ENCODE results near the gene OR4X2.

OR4X2 gene

GRCh38 chr11:48237727-48238126 lies 7.2 kb upstream of the OR4X2 start:
- H3K9me3 Mint-ChIP-seq, result peaks cover 89% of the 10 kb centered on the region
- H3K4me3 Mint-ChIP-seq, result no peak overlapping the region
- H3K36me3 Mint-ChIP-seq (ENCODE audit: low read depth), result no peaks in the 10 kb centered on the region
- no peak for DNase-seq
- H3K27me3 Mint-ChIP-seq (ENCODE audit: low read depth, poor library complexity), result peaks cover 3% of the 10 kb centered on the region
- TF ChIP-seq, protein P1, sequence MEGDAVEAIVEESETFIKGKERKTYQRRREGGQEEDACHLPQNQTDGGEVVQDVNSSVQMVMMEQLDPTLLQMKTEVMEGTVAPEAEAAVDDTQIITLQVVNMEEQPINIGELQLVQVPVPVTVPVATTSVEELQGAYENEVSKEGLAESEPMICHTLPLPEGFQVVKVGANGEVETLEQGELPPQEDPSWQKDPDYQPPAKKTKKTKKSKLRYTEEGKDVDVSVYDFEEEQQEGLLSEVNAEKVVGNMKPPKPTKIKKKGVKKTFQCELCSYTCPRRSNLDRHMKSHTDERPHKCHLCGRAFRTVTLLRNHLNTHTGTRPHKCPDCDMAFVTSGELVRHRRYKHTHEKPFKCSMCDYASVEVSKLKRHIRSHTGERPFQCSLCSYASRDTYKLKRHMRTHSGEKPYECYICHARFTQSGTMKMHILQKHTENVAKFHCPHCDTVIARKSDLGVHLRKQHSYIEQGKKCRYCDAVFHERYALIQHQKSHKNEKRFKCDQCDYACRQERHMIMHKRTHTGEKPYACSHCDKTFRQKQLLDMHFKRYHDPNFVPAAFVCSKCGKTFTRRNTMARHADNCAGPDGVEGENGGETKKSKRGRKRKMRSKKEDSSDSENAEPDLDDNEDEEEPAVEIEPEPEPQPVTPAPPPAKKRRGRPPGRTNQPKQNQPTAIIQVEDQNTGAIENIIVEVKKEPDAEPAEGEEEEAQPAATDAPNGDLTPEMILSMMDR (IDR thresholded peaks at IDR 0.05), result no peak
- no peak overlapping the region for H3K27ac Mint-ChIP-seq
- H3K4me1 Mint-ChIP-seq, result no peaks in the 10 kb centered on the region

- peaks cover 87% of the 10 kb centered on the region for H3K9me3 Mint-ChIP-seq
- TF ChIP-seq, protein P1 (IDR thresholded peaks at IDR 0.05), result no peak
- no peak overlapping the region for H3K4me3 Mint-ChIP-seq
- no peaks in the 10 kb centered on the region for H3K4me1 Mint-ChIP-seq
- H3K27me3 Mint-ChIP-seq (ENCODE audit: low read depth, poor library complexity), result peaks cover 6% of the 10 kb centered on the region
- DNase-seq, result no peak
- H3K36me3 Mint-ChIP-seq (ENCODE audit: low read depth), result no peaks in the 10 kb centered on the region
- no peak overlapping the region for H3K27ac Mint-ChIP-seq
These were observed 2.4 kb upstream of the OR4X2 start for GRCh38 chr11:48242501-48242900.

DNA sequence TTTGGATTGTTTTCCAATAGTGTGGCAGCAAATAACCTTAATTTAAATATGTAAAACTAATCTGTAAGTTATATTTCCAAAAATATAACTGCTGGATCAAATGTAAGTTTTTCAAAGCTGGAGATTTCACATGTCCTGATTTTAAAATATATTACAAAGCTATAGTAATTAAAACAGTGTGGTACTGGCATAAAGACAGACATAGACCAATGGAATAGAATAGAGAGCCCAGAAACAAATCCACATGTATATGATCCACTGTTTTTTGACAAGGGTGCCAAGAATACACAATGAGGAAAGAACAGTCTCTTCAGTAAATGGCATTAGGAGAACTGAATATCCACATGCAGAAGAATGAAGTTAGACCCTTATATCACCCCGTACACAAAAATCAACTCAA lies 4.0 kb downstream of the OR4X2 start:
- TF ChIP-seq, protein P1 (IDR thresholded peaks at IDR 0.05), result no peak
- Mint-ChIP-seq H3K27me3 (ENCODE audit: low read depth, poor library complexity) (peaks cover 2% of the 10 kb centered on the region), H3K36me3 (ENCODE audit: low read depth) (no peaks in the 10 kb centered on the region), H3K4me3 (no peak overlapping the region), H3K4me1 (no peaks in the 10 kb centered on the region), H3K27ac (no peak overlapping the region), H3K9me3 (peaks cover 76% of the 10 kb centered on the region)
- DNase-seq, result no peak

DNA sequence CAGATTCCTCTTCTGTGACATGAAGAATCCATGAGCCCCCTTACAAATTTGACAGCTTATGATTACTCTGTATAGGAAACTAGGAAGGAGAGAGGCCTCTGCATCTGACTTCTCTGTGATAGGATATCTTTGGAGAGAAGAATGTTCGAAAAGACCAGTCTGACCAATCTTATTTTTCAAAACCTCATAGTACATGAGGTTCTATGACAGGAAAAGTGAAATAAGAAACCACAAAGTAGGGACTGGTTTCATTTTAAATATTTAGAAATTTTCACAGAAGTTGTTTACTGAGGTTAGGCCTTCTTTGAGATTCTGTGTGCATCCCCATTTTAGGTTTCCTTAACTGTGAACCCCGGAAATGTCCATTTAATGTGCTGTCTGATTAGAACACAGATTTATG lies 16.7 kb downstream of the OR4X2 start:
- Mint-ChIP-seq H3K36me3 (ENCODE audit: low read depth) (no peaks in the 10 kb centered on the region), H3K9me3 (peaks cover 68% of the 10 kb centered on the region), H3K4me1 (no peaks in the 10 kb centered on the region), H3K4me3 (no peak overlapping the region), H3K27me3 (ENCODE audit: low read depth, poor library complexity) (no peaks in the 10 kb centered on the region), H3K27ac (no peak overlapping the region)
- TF ChIP-seq, protein P1 (IDR thresholded peaks at IDR 0.05), result no peak
- no peak for DNase-seq

DNA sequence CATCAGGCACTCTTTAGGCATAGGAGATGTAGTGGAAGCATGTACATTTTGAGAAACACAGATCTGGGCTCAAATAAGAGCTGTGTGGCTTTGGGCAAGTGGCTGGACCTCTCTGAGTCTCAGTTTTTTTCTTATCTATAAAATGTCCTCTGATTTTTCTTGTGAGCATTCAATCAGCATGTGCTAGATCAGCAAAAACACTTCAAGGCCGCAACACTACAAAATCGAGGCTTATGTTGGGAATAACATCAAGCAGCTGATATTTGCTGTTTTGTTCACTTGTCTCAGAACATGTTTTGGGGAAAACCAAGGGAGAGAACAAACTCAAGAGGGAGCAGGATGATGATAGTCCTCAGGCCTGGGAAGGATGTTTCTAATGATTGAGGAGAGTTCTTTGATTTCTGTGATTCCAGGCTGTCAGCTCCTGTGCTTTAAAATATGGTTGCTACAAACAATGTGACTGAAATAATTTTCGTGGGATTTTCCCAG lies 18.6 kb downstream of the OR4X2 start, which contains the start of gene OR4X1:
OR4X1 (plus strand) TSS at position 439 of the 489 bp plus-strand sequence; CDS start at position 439, 0 bp downstream.
- no peaks in the 10 kb centered on the region for H3K4me1 Mint-ChIP-seq
- no peak within 1 kb of the TSS for H3K4me3 Mint-ChIP-seq
- H3K27ac Mint-ChIP-seq, result no peak within 1 kb of the TSS
- H3K36me3 Mint-ChIP-seq (ENCODE audit: low read depth), result no peaks in the 10 kb centered on the region
- no peak for DNase-seq
- no peaks in the 10 kb centered on the region for H3K27me3 Mint-ChIP-seq (ENCODE audit: low read depth, poor library complexity)
- TF ChIP-seq, protein P1 (IDR thresholded peaks at IDR 0.05), result no peak
- H3K9me3 Mint-ChIP-seq, result peaks cover 64% of the 10 kb centered on the region

DNA sequence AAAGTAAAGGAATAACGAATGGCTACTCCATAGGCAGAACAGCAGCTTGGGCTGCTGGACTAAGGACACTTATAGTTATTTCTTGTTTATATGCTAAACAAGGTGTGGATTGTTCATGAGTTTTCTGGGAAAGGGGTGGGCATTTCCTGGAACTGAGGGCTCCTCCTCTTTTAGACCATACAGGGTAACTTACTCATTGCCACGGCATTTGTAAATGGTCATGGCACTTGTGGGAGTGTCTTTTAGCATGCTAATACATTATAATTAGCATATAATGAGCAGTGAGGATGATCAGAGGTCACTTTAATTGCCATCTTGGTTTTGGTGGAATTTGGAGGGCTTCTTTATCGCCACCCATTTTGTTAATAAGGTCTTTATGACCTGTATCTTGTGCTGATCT lies 25.7 kb downstream of the OR4X2 start:
- Mint-ChIP-seq H3K4me3 (no peak overlapping the region), H3K9me3 (peaks cover 38% of the 10 kb centered on the region), H3K27ac (no peak overlapping the region), H3K36me3 (ENCODE audit: low read depth) (no peaks in the 10 kb centered on the region), H3K27me3 (ENCODE audit: low read depth, poor library complexity) (no peaks in the 10 kb centered on the region), H3K4me1 (no peaks in the 10 kb centered on the region)
- DNase-seq, result no peak
- TF ChIP-seq, protein P1 (IDR thresholded peaks at IDR 0.05), result no peak

Data from nephron progenitor cell (in vitro differentiated cells).